B cell (primary cell): ENCODE data around the gene CFAP77. TPM values are rescaled to one million over a fixed set of nuclear protein-coding genes. Genes with fewer than 3 reads are reported as not detected.

Source experiments
- ATAC-seq: fragments of 200-7000 bp; cut with Tn5 transposase; one replicate; pipeline ENCODE4 v1.10.0; 2021; ENCODE audit warnings: low read depth, mild to moderate bottlenecking, moderate number of reproducible peaks, moderate library complexity
- CTCF ChIA-PET: fragments of 350-600 bp; sonication (Branson Sonifier 250); formaldehyde crosslinking; loops from one replicate; lab custom pipeline; 2021; ENCODE audit warnings: antibody characterized with exemption, inconsistent platforms; lab: Charles Lee
- POLR2A ChIA-PET: fragments of 350-600 bp; sonication (Branson Sonifier 250); formaldehyde crosslinking; loops from one replicate; lab custom pipeline; 2021; ENCODE audit warnings: antibody characterized with exemption; lab: Charles Lee
- DNase-seq: peaks from one replicate; pipeline ENCODE4 v3.0.0; 2013
- H2AFZ ChIP-seq: 2 replicates; pipeline ENCODE4 v1.6.1; 2012; ENCODE audit warnings: mild to moderate bottlenecking, low read depth, low read length; ENCODE audit not compliant: insufficient read depth, poor library complexity, severe bottlenecking
- H3K27ac ChIP-seq, 2 donors: 1 replicate in 1 of 2; 2 replicates in 1 of 2; pipeline ENCODE4 v1.5.1; 2012 to 2013; ENCODE audit warnings: low read length in 2 of 2, mild to moderate bottlenecking in 2 of 2, moderate library complexity in 1 of 2
- H3K27me3 ChIP-seq, 4 experiments: fragments of 200-600 bp in 1 of 4; sonication (generic) in 1 of 4; replicated peaks in 1 of 4; 1 replicate in 2 of 4; 2 replicates in 2 of 4; pipeline versions ENCODE4 v1.6.1 to v1.7.0; 2013 to 2016; ENCODE audit warnings: low read length in 3 of 4, mild to moderate bottlenecking in 2 of 4, mixed read lengths in 1 of 4, moderate library complexity in 1 of 4; ENCODE audit not compliant: insufficient read depth in 4 of 4, control insufficient read depth in 3 of 4; ENCODE audit errors: control extremely low read depth in 1 of 4
- H3K36me3 ChIP-seq, 2 experiments: replicated peaks in 1 of 2; 1 replicate in 1 of 2; 2 replicates in 1 of 2; pipeline versions ENCODE4 v1.6.1 to v1.7.1; 2013; ENCODE audit warnings: low read length in 1 of 2; ENCODE audit not compliant: insufficient read depth in 2 of 2, control insufficient read depth in 1 of 2; ENCODE audit errors: control extremely low read depth in 1 of 2, extremely low read depth in 1 of 2
- H3K4me1 ChIP-seq, 2 donors: fragments of 200-600 bp in 1 of 2; sonication (generic) in 1 of 2; 1 replicate in 1 of 2; 2 replicates in 1 of 2; pipeline versions ENCODE4 v1.5.1 to v1.6.1; 2013 to 2017; ENCODE audit warnings: low read length in 2 of 2; ENCODE audit not compliant: control insufficient read depth in 2 of 2, insufficient read depth in 2 of 2
- H3K4me2 ChIP-seq: replicated peaks from 2 replicates; pipeline ENCODE3; 2012; ENCODE audit warnings: mild to moderate bottlenecking, low read depth, low read length; ENCODE audit not compliant: poor library complexity, severe bottlenecking
- H3K4me3 ChIP-seq, 5 experiments: fragments of 200-600 bp in 1 of 5; sonication (generic) in 1 of 5; 1 replicate in 3 of 5; 2 replicates in 2 of 5; pipeline versions ENCODE4 v1.5.1 to v1.7.0; 2011 to 2016; ENCODE audit warnings: low read length in 4 of 5, mild to moderate bottlenecking in 4 of 5, low read depth in 2 of 5, control low read depth in 1 of 5, moderate library complexity in 1 of 5; ENCODE audit not compliant: insufficient read depth in 1 of 5; ENCODE audit errors: control extremely low read depth in 1 of 5, extremely low read depth in 1 of 5
- H3K79me2 ChIP-seq: fragments of 200-600 bp; sonication (generic); one replicate; pipeline ENCODE4 v1.6.0; 2016; ENCODE audit warnings: low read length; ENCODE audit not compliant: control insufficient read depth, insufficient read depth
- H3K9ac ChIP-seq: fragments of 200-600 bp; sonication (generic); 2 replicates; pipeline ENCODE4 v1.6.1; 2017; ENCODE audit warnings: mild to moderate bottlenecking, low read length, moderate library complexity
- H3K9me3 ChIP-seq, 3 donors: one replicate each; pipeline versions ENCODE4 v1.6.1 to v1.7.1; 2013; ENCODE audit warnings: low read length in 2 of 3; ENCODE audit not compliant: control insufficient read depth in 2 of 3, insufficient read depth in 1 of 3; ENCODE audit errors: control extremely low read depth in 1 of 3
- H4K20me1 ChIP-seq: 2 replicates; pipeline ENCODE4 v1.6.0; 2012; ENCODE audit warnings: mild to moderate bottlenecking, low read length; ENCODE audit not compliant: insufficient read depth, control insufficient read depth, poor library complexity, severe bottlenecking
- H3K27ac Mint-ChIP-seq: one replicate; pipeline ENCODE4 v1.8.0; 2021; ENCODE audit warnings: mixed read lengths
- H3K27me3 Mint-ChIP-seq: one replicate; pipeline ENCODE4 v1.8.0; 2021; ENCODE audit warnings: mixed read lengths
- H3K4me1 Mint-ChIP-seq: one replicate; pipeline ENCODE4 v1.8.0; 2021; ENCODE audit warnings: mixed read lengths
- H3K4me3 Mint-ChIP-seq: one replicate; pipeline ENCODE4 v1.8.0; 2021; ENCODE audit warnings: mixed read lengths
- H3K9me3 Mint-ChIP-seq: one replicate; pipeline ENCODE4 v1.8.0; 2022; ENCODE audit warnings: mixed read lengths; ENCODE audit not compliant: insufficient read depth
- CTCF ChIP-seq: fragments of 200-600 bp; IDR thresholded peaks from one replicate; pipeline ENCODE4 v1.8.0; 2022; ENCODE audit warnings: antibody characterized with exemption, mild to moderate bottlenecking
- EZH2 ChIP-seq: IDR thresholded peaks from 2 replicates; pipeline ENCODE4 v1.6.1; 2012; ENCODE audit warnings: borderline replicate concordance, low read depth, mild to moderate bottlenecking, moderate library complexity, low read length; ENCODE audit not compliant: insufficient read depth, poor library complexity, severe bottlenecking
- WGBS: methylation state at CpG from one replicate; pipeline ENCODE4 v1.1.5; 2013; ENCODE audit warnings: missing lambda C conversion rate; ENCODE audit not compliant: insufficient coverage; 5-methylcytosine and 5-hydroxymethylcytosine counted together
- intact Hi-C: fragments of 100-400 bp; cut with micrococcal nuclease; formaldehyde crosslinking; loops from one replicate; pipeline ENCODE4 v1.10.0; 2022
- polyA plus RNA-seq: library from polyadenylated mRNA; depleted of rRNA; stranded (reverse); fragments of >200 nt; gene quantifications from 2 replicates; pipeline ENCODE4 v1.2.3, GENCODE V29; 2012
- total RNA-seq, 2 donors: library from RNA; stranded (reverse); fragments of 120-200 nt in 1 of 2; gene quantifications; 1 replicate in 1 of 2; 2 replicates in 1 of 2; pipeline versions ENCODE4 v1.2.3 to v1.2.4, GENCODE V29; 2013 to 2022

CFAP77 gene
- total and polyA plus RNA-seq, 2 donors (not counting 1 experiment from before 2014, with no cell fraction given), result not detected

GRCh38 chr9:132519033-132519432 lies 109.0 kb downstream of the CFAP77 start:
- Mint-ChIP-seq H3K9me3 (no peaks in the 10 kb centered on the region), H3K4me1 (no peaks in the 10 kb centered on the region), H3K27me3 (peaks cover 22% of the 10 kb centered on the region), H3K27ac (no peak overlapping the region), H3K4me3 (no peak overlapping the region)
- Histone ChIP-seq H3K4me3 (no peak overlapping the region), H3K4me2 (no peak overlapping the region), H3K36me3 (no peaks in the 10 kb centered on the region), H2AFZ (no peak overlapping the region), H3K9ac (no peak overlapping the region), H3K9me3 (no peaks in the 10 kb centered on the region), H4K20me1 (no peaks in the 10 kb centered on the region), H3K4me1 (no peaks in the 10 kb centered on the region), H3K27ac (no peak overlapping the region), H3K79me2 (no peaks in the 10 kb centered on the region), H3K27me3 (peaks cover 0 to 5% (median 0%) of the 10 kb centered on the region in 4 experiments)
- intact Hi-C loops, result no loop called here
- ChIA-PET CTCF (no interaction called here), POLR2A (no interaction called here)
- no CpG with 5 or more reads among the region's 2 CpGs for WGBS
- ATAC-seq, result no peak
- DNase-seq, result no peak
- TF ChIP-seq CTCF (no peak), EZH2 (no peak)

GRCh38 chr9:132520612-132521011 lies 110.6 kb downstream of the CFAP77 start:
- ATAC-seq, result no peak
- Histone ChIP-seq H3K36me3 (no peaks in the 10 kb centered on the region), H2AFZ (no peak overlapping the region), H3K79me2 (no peaks in the 10 kb centered on the region), H3K27me3 (peaks cover 0 to 5% (median 0%) of the 10 kb centered on the region in 4 experiments), H3K4me3 (no peak overlapping the region), H3K4me2 (no peak overlapping the region), H3K9ac (no peak overlapping the region), H3K9me3 (no peaks in the 10 kb centered on the region), H4K20me1 (no peaks in the 10 kb centered on the region), H3K27ac (no peak overlapping the region), H3K4me1 (no peaks in the 10 kb centered on the region)
- Mint-ChIP-seq H3K9me3 (no peaks in the 10 kb centered on the region), H3K4me3 (no peak overlapping the region), H3K4me1 (no peaks in the 10 kb centered on the region), H3K27ac (no peak overlapping the region), H3K27me3 (peaks cover 24% of the 10 kb centered on the region)
- CTCF ChIA-PET, result no interaction called here
- intact Hi-C loops, result no loop called here
- 74% methylated on average over 5 of the region's 5 CpGs for WGBS
- DNase-seq, result no peak
- TF ChIP-seq CTCF (no peak), EZH2 (no peak)
- POLR2A ChIA-PET, result no interaction called here
